Astrocyte (in vitro differentiated cells and primary cell): Measurements from ENCODE around the gene FAM221B. TPM values are rescaled to one million over a fixed set of nuclear protein-coding genes. Genes with fewer than 3 reads are reported as not detected.
A peak's percentile ranks its signal among the peaks of the same experiment; 100 is the strongest.

Experiments
- DNase-seq: peaks from one replicate; pipeline ENCODE4 v3.0.0-alpha.2; 2010; ENCODE audit warnings: low read depth
- FAIRE-seq: peaks from 2 replicates; lab custom pipeline; 2011; peaks lifted over from hg19 to GRCh38; lab: Jason Lieb, UNC
- H2AFZ ChIP-seq: 2 replicates; pipeline ENCODE4 v1.6.0; 2012; ENCODE audit warnings: low read depth, low read length, inconsistent platforms
- H3K27ac ChIP-seq: 2 replicates; pipeline ENCODE4 v1.5.1; 2011; ENCODE audit warnings: low read depth, low read length, inconsistent platforms
- H3K27me3 ChIP-seq: 2 replicates; pipeline ENCODE4 v1.6.0; 2011; ENCODE audit warnings: low read length, inconsistent platforms; ENCODE audit not compliant: insufficient read depth
- H3K36me3 ChIP-seq: 2 replicates; pipeline ENCODE4 v1.5.1; 2011; ENCODE audit warnings: low read length, inconsistent platforms; ENCODE audit not compliant: insufficient read depth
- H3K4me1 ChIP-seq: 2 replicates; pipeline ENCODE4 v1.5.1; 2011; ENCODE audit warnings: low read length, inconsistent platforms; ENCODE audit not compliant: insufficient read depth
- H3K4me2 ChIP-seq: 2 replicates; pipeline ENCODE4 v1.6.0; 2012; ENCODE audit warnings: low read length, inconsistent platforms
- H3K4me3 ChIP-seq: 2 replicates; pipeline ENCODE4 v1.5.1; 2011; ENCODE audit warnings: low read depth, mild to moderate bottlenecking, low read length, inconsistent platforms; ENCODE audit not compliant: insufficient read depth
- H3K79me2 ChIP-seq: 2 replicates; pipeline ENCODE4 v1.6.0; 2012; ENCODE audit warnings: mild to moderate bottlenecking, low read length, inconsistent platforms; ENCODE audit not compliant: insufficient read depth
- H3K9ac ChIP-seq: 2 replicates; pipeline ENCODE4 v1.6.0; 2012; ENCODE audit warnings: mild to moderate bottlenecking, low read length, inconsistent platforms
- H3K9me3 ChIP-seq: 2 replicates; pipeline ENCODE4 v1.5.1; 2012; ENCODE audit warnings: low read depth, mild to moderate bottlenecking, low read length, inconsistent platforms; ENCODE audit not compliant: insufficient read depth
- H4K20me1 ChIP-seq: 2 replicates; pipeline ENCODE4 v1.6.0; 2012; ENCODE audit warnings: low read length, inconsistent platforms; ENCODE audit not compliant: insufficient read depth
- H3K27ac Mint-ChIP-seq: one replicate; pipeline ENCODE4 v1.8.0; 2021; ENCODE audit warnings: mild to moderate bottlenecking, mixed read lengths; ENCODE audit not compliant: unreplicated experiment
- H3K27me3 Mint-ChIP-seq: one replicate; pipeline ENCODE4 v1.8.0; 2021; ENCODE audit warnings: low read depth, mixed read lengths; ENCODE audit not compliant: unreplicated experiment
- H3K36me3 Mint-ChIP-seq: one replicate; pipeline ENCODE4 v1.8.0; 2021; ENCODE audit warnings: low read depth, mixed read lengths; ENCODE audit not compliant: unreplicated experiment
- H3K4me1 Mint-ChIP-seq: one replicate; pipeline ENCODE4 v1.8.0; 2021; ENCODE audit warnings: low read depth, mixed read lengths; ENCODE audit not compliant: unreplicated experiment
- H3K4me3 Mint-ChIP-seq: one replicate; pipeline ENCODE4 v1.8.0; 2021; ENCODE audit warnings: mild to moderate bottlenecking, moderate library complexity, mixed read lengths; ENCODE audit not compliant: unreplicated experiment
- H3K9me3 Mint-ChIP-seq: one replicate; pipeline ENCODE4 v1.8.0; 2021; ENCODE audit warnings: mild to moderate bottlenecking, mixed read lengths; ENCODE audit not compliant: unreplicated experiment
- EZH2 ChIP-seq: IDR thresholded peaks from 2 replicates; pipeline ENCODE4 v1.6.1; 2012; ENCODE audit warnings: mild to moderate bottlenecking, low read length, inconsistent platforms; ENCODE audit not compliant: insufficient read depth
- total RNA-seq: library from RNA; stranded (reverse); gene quantifications from 2 replicates; pipeline ENCODE4 v1.2.1, GENCODE V29; 2021
- TF ChIP-seq, protein P1 (sequence below): IDR thresholded peaks from 2 replicates; pipeline ENCODE4 v1.5.1; 2011; ENCODE audit warnings: low read depth, mild to moderate bottlenecking, inconsistent platforms, low read length, moderate library complexity; ENCODE audit not compliant: insufficient read depth

Gene FAM221B
- total RNA-seq, 1 donor from 2014 or later, result not detected

GRCh38 chr9:35829764-35830096, 1.2 kb upstream of the FAM221B start:
- H3K79me2 ChIP-seq, result no peaks in the 10 kb centered on the region
- H3K9ac ChIP-seq, result peak overlapping the region; percentile 91
- H3K36me3 Mint-ChIP-seq, result peaks cover 6% of the 10 kb centered on the region
- no peaks in the 10 kb centered on the region for H3K36me3 ChIP-seq
- no peaks in the 10 kb centered on the region for H3K9me3 ChIP-seq
- peak overlapping the region; percentile 83 for H3K4me3 ChIP-seq
- H3K27ac ChIP-seq, result peak overlapping the region; percentile 73
- TF ChIP-seq, protein P1, sequence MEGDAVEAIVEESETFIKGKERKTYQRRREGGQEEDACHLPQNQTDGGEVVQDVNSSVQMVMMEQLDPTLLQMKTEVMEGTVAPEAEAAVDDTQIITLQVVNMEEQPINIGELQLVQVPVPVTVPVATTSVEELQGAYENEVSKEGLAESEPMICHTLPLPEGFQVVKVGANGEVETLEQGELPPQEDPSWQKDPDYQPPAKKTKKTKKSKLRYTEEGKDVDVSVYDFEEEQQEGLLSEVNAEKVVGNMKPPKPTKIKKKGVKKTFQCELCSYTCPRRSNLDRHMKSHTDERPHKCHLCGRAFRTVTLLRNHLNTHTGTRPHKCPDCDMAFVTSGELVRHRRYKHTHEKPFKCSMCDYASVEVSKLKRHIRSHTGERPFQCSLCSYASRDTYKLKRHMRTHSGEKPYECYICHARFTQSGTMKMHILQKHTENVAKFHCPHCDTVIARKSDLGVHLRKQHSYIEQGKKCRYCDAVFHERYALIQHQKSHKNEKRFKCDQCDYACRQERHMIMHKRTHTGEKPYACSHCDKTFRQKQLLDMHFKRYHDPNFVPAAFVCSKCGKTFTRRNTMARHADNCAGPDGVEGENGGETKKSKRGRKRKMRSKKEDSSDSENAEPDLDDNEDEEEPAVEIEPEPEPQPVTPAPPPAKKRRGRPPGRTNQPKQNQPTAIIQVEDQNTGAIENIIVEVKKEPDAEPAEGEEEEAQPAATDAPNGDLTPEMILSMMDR, result no peak
- no peak for TF ChIP-seq EZH2
- DNase-seq, result no peak
- peaks cover 10% of the 10 kb centered on the region for H3K4me1 Mint-ChIP-seq
- no peaks in the 10 kb centered on the region for H3K9me3 Mint-ChIP-seq
- H3K4me1 ChIP-seq, result peaks cover 16% of the 10 kb centered on the region
- H3K27ac Mint-ChIP-seq, result no peak overlapping the region
- no peaks in the 10 kb centered on the region for H4K20me1 ChIP-seq
- peaks cover 8% of the 10 kb centered on the region for H3K27me3 Mint-ChIP-seq
- peak overlapping the region; percentile 100 for H3K4me2 ChIP-seq
- peak overlapping the region; percentile 86 for H3K4me3 Mint-ChIP-seq
- no peaks in the 10 kb centered on the region for H3K27me3 ChIP-seq
- FAIRE-seq, result no peak
- peak overlapping the region; percentile 96 for H2AFZ ChIP-seq

GRCh38 chr9:35829084-35829763, 692 bp upstream of the FAM221B start, which contains the start of gene TMEM8B:
TSS of gene TMEM8B (plus strand) at chr9:35829228. CDS start at chr9:35829448, 220 bp downstream.
- DNase-seq (peak; percentile 78), FAIRE-seq (no peak)
- H3K4me1 ChIP-seq, result peaks cover 16% of the 10 kb centered on the region
- H3K79me2 ChIP-seq, result no peaks in the 10 kb centered on the region
- peak within 1 kb of the TSS; percentile 100 for H2AFZ ChIP-seq
- peak within 1 kb of the TSS; percentile 100 for H3K4me2 ChIP-seq
- peak within 1 kb of the TSS; percentile 73 for H3K27ac ChIP-seq
- H3K27me3 ChIP-seq, result no peaks in the 10 kb centered on the region
- peaks cover 6% of the 10 kb centered on the region for H3K36me3 Mint-ChIP-seq
- no peaks in the 10 kb centered on the region for H3K9me3 Mint-ChIP-seq
- peak within 1 kb of the TSS; percentile 90 for H3K4me3 Mint-ChIP-seq
- peak within 1 kb of the TSS; percentile 86 for H3K27ac Mint-ChIP-seq
- H3K4me1 Mint-ChIP-seq, result peaks cover 10% of the 10 kb centered on the region
- peaks cover 8% of the 10 kb centered on the region for H3K27me3 Mint-ChIP-seq
- no peak for TF ChIP-seq EZH2
- TF ChIP-seq, protein P1, result no peak
- H4K20me1 ChIP-seq, result no peaks in the 10 kb centered on the region
- H3K36me3 ChIP-seq, result no peaks in the 10 kb centered on the region
- no peaks in the 10 kb centered on the region for H3K9me3 ChIP-seq
- peak within 1 kb of the TSS; percentile 83 for H3K4me3 ChIP-seq
- H3K9ac ChIP-seq, result peak within 1 kb of the TSS; percentile 91

DNA sequence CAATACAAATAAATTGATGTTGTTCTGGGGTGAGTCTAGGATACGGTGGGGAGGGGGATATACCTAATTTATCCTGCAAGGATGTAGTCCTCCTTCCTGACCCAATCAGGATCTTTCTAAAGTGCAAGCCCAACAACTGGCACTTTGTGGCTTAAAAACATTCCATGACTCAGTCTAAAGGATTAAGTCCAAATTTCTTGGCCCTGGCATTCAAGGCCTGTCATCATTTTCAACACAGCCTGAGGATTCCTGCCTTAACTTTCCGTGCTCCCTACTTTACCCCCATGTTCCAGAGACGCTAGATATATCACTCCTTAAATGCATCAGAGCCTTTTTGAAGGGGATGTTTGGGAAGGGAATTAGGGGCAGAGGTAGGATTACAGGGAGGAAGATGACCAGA, 1.0 kb downstream of the FAM221B start:
- H3K36me3 ChIP-seq, result no peaks in the 10 kb centered on the region
- no peak overlapping the region for H3K4me2 ChIP-seq
- H3K4me1 ChIP-seq, result peaks cover 16% of the 10 kb centered on the region
- DNase-seq (peak; percentile 50), FAIRE-seq (peak; percentile 78)
- H3K27ac ChIP-seq, result no peak overlapping the region
- Mint-ChIP-seq H3K4me3 (peak overlapping the region; percentile 90), H3K4me1 (peaks cover 15% of the 10 kb centered on the region), H3K9me3 (peaks cover 3% of the 10 kb centered on the region), H3K27me3 (peaks cover 7% of the 10 kb centered on the region), H3K36me3 (peaks cover 2% of the 10 kb centered on the region), H3K27ac (no peak overlapping the region)
- H3K4me3 ChIP-seq, result no peak overlapping the region
- TF ChIP-seq EZH2, result no peak
- TF ChIP-seq, protein P1, result no peak
- no peaks in the 10 kb centered on the region for H3K27me3 ChIP-seq
- H4K20me1 ChIP-seq, result no peaks in the 10 kb centered on the region
- H3K79me2 ChIP-seq, result no peaks in the 10 kb centered on the region
- H3K9ac ChIP-seq, result no peak overlapping the region
- H2AFZ ChIP-seq, result no peak overlapping the region
- H3K9me3 ChIP-seq, result no peaks in the 10 kb centered on the region
